Measurements from ENCODE around the gene SPTLC1.
"Not testable (repeated sequence)": the region's sequence is repeated elsewhere in the genome, so short reads cannot be mapped to it uniquely, and the experiment has no call there.

Gene SPTLC1

DNA sequence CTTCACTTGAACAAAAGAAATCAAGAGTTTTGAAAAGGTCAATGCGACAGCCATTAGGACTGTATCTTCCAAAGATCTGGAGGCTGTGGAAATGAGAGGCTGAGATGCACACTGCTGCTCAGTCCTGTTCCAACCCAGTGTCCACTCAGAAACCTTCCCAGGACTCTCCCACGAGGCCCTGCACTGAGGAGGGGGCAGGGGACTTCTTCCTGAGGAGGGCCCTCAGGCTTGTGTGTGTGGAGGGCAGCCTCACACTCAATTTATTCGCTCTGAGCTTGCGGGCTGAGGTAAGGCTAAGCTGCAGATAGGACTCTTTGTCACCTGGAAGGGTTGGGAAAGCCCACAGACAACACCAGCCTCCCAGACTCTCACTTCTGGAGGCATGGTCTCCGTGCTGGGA lies 95.6 kb downstream of the SPTLC1 start:
- TF ChIP-seq, protein P1, sequence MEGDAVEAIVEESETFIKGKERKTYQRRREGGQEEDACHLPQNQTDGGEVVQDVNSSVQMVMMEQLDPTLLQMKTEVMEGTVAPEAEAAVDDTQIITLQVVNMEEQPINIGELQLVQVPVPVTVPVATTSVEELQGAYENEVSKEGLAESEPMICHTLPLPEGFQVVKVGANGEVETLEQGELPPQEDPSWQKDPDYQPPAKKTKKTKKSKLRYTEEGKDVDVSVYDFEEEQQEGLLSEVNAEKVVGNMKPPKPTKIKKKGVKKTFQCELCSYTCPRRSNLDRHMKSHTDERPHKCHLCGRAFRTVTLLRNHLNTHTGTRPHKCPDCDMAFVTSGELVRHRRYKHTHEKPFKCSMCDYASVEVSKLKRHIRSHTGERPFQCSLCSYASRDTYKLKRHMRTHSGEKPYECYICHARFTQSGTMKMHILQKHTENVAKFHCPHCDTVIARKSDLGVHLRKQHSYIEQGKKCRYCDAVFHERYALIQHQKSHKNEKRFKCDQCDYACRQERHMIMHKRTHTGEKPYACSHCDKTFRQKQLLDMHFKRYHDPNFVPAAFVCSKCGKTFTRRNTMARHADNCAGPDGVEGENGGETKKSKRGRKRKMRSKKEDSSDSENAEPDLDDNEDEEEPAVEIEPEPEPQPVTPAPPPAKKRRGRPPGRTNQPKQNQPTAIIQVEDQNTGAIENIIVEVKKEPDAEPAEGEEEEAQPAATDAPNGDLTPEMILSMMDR (IDR thresholded peaks at IDR 0.05; ENCODE audit: extremely low read depth, missing control alignments) = no peak
- DNase-seq (ENCODE audit: low spot score) = no peak

GRCh38 chr9:92010705-92011536 lies 104.3 kb downstream of the SPTLC1 start:
- no peak for DNase-seq (ENCODE audit: low spot score)
- TF ChIP-seq, protein P1 (IDR thresholded peaks at IDR 0.05; ENCODE audit: extremely low read depth, missing control alignments) = no peak

GRCh38 chr9:92010253-92010652 lies 105.0 kb downstream of the SPTLC1 start:
- not testable (repeated sequence) for DNase-seq (ENCODE audit: low spot score)

- TF ChIP-seq, protein P1 (IDR thresholded peaks at IDR 0.05; ENCODE audit: extremely low read depth, missing control alignments) = no peak
- DNase-seq (ENCODE audit: low spot score) = no peak
Measured at GRCh38 chr9:92008041-92008440, 107.2 kb downstream of the SPTLC1 start.

DNA sequence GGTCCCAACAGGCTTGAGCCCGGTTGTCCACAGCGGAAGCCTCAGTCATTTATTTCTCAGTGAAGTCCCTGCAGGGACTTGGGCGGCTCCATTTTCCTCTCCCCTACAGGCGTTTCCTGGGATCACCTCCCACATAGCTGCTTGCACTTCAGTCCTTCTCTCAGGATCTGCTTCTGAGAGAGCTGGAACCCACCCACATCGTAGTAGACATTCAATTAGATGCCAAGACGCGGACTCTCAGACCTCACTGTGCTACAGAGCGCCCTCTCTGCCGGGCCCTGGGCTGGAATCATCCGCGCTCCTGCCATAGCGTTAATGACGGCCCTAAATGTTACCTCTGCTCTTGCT lies 111.2 kb downstream of the SPTLC1 start:
- TF ChIP-seq, protein P1 (IDR thresholded peaks at IDR 0.05; ENCODE audit: extremely low read depth, missing control alignments) = no peak
- DNase-seq (ENCODE audit: low spot score) = no peak

GRCh38 chr9:92003308-92004044 lies 111.7 kb downstream of the SPTLC1 start:
- TF ChIP-seq, protein P1 (IDR thresholded peaks at IDR 0.05; ENCODE audit: extremely low read depth, missing control alignments) = no peak

GRCh38 chr9:92001948-92002347 lies 113.3 kb downstream of the SPTLC1 start:
- DNase-seq (ENCODE audit: low spot score) = not testable (repeated sequence)

More at GRCh38 chr9:92003308-92004044, 111.7 kb downstream of the SPTLC1 start:
- no peak for DNase-seq (ENCODE audit: low spot score)

- TF ChIP-seq, protein P1 (IDR thresholded peaks at IDR 0.05; ENCODE audit: extremely low read depth, missing control alignments) = no peak
- DNase-seq (ENCODE audit: low spot score) = no peak
Measured at GRCh38 chr9:92001244-92001643, 114.0 kb downstream of the SPTLC1 start.

Data from GM20000 (cell line).